Suprapubic skin (tissue), 3 donors: ENCODE results near the gene IKZF2.

ENCODE experiments used
- POLR2A ChIP-seq, 2 donors: fragments of 450-650 bp; IDR thresholded peaks; one replicate each; pipeline ENCODE4 v1.6.1; 2017; ENCODE audit warnings: antibody characterized with exemption in 2 of 2, mild to moderate bottlenecking in 2 of 2, moderate library complexity in 2 of 2
- TF ChIP-seq, protein P1 (sequence below), 2 donors: fragments of 200-600 bp in 1 of 2; fragments of 450-650 bp in 1 of 2; sonication (generic) in 1 of 2; IDR thresholded peaks; one replicate each; pipeline ENCODE4 v1.5.1; 2016 to 2019; ENCODE audit warnings: antibody characterized with exemption in 2 of 2, mild to moderate bottlenecking in 1 of 2, moderate library complexity in 1 of 2

DNA sequence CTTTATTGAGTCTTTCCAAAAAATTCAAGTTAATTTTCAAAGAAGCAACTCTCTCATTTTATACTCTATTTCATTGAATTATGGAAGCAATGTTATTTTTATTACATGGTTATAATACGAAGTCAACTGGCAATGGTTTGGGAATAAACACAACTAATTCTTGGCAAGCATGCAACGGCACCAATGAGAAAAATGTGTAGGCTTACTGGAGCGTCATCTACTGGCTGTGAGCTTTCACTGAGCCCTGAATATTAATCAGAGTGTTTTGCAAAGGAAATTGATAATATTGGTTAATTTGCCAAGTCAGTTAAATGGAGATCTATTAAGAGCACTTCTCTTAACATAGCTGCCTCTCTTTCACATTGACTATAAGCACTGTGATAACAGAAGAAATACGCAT is 163.9 kb downstream of the IKZF2 start:
- no peak for TF ChIP-seq POLR2A (IDR thresholded peaks at IDR 0.05)
- TF ChIP-seq, protein P1, sequence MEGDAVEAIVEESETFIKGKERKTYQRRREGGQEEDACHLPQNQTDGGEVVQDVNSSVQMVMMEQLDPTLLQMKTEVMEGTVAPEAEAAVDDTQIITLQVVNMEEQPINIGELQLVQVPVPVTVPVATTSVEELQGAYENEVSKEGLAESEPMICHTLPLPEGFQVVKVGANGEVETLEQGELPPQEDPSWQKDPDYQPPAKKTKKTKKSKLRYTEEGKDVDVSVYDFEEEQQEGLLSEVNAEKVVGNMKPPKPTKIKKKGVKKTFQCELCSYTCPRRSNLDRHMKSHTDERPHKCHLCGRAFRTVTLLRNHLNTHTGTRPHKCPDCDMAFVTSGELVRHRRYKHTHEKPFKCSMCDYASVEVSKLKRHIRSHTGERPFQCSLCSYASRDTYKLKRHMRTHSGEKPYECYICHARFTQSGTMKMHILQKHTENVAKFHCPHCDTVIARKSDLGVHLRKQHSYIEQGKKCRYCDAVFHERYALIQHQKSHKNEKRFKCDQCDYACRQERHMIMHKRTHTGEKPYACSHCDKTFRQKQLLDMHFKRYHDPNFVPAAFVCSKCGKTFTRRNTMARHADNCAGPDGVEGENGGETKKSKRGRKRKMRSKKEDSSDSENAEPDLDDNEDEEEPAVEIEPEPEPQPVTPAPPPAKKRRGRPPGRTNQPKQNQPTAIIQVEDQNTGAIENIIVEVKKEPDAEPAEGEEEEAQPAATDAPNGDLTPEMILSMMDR (IDR thresholded peaks at IDR 0.05): no peak
